T-cell (primary cell): ENCODE measurements around the gene HPS4. TPM values are rescaled to one million over a fixed set of nuclear protein-coding genes. Genes with fewer than 3 reads are reported as not detected.

Experiments used
- ATAC-seq, 4 experiments: fragments of 200-7000 bp in 3 of 4; fragments of 150-1000 bp in 1 of 4; cut with Tn5 transposase; replicated peaks in 1 of 4; 1 replicate in 3 of 4; 2 replicates in 1 of 4; pipeline ENCODE4 v1.10.0; 2021; ENCODE audit warnings: moderate library complexity in 3 of 4, mild to moderate bottlenecking in 2 of 4, moderate number of reproducible peaks in 1 of 4
- CTCF ChIA-PET, 2 donors: fragments of 300-600 bp; sonication (Branson Sonifier 250); formaldehyde crosslinking; loops; one replicate each; lab custom pipeline; 2022; ENCODE audit warnings: antibody characterized with exemption in 2 of 2; lab: Charles Lee
- POLR2A ChIA-PET, 2 donors: fragments of 300-600 bp; sonication (Branson Sonifier 250); formaldehyde crosslinking; loops; one replicate each; lab custom pipeline; 2022; ENCODE audit warnings: antibody characterized with exemption in 2 of 2; lab: Charles Lee
- DNase-seq, 35 experiments: peaks; one replicate each; pipeline versions ENCODE4 v3.0.0 to v3.0.0-alpha.2; 2013 to 2023
- H3K27ac ChIP-seq: one replicate; pipeline ENCODE4 v1.5.1; 2013; ENCODE audit warnings: low read length
- H3K27me3 ChIP-seq, 2 experiments: replicated peaks in 1 of 2; 1 replicate in 1 of 2; 2 replicates in 1 of 2; pipeline versions ENCODE4 v1.6.1 to v1.7.0; 2013; ENCODE audit warnings: low read length in 1 of 2, mixed read lengths in 1 of 2; ENCODE audit not compliant: control insufficient read depth in 2 of 2, insufficient read depth in 2 of 2; ENCODE audit errors: extremely low read depth in 1 of 2
- H3K36me3 ChIP-seq, 2 donors: 1 replicate in 1 of 2; 2 replicates in 1 of 2; pipeline versions ENCODE4 v1.6.1 to v1.7.0; 2013; ENCODE audit warnings: low read length in 1 of 2; ENCODE audit not compliant: control insufficient read depth in 2 of 2, insufficient read depth in 1 of 2; ENCODE audit errors: extremely low read depth in 1 of 2
- H3K4me1 ChIP-seq, 2 experiments: 1 replicate in 1 of 2; 2 replicates in 1 of 2; pipeline versions ENCODE4 v1.6.1 to v1.7.0; 2013; ENCODE audit warnings: low read length in 2 of 2, mixed read lengths in 1 of 2; ENCODE audit not compliant: insufficient read depth in 2 of 2, control insufficient read depth in 1 of 2; ENCODE audit errors: extremely low read depth in 1 of 2
- H3K4me3 ChIP-seq, 2 donors: 1 replicate in 1 of 2; 2 replicates in 1 of 2; pipeline versions ENCODE4 v1.5.1 to v1.7.0; 2013; ENCODE audit warnings: mild to moderate bottlenecking in 2 of 2, low read length in 1 of 2, moderate library complexity in 1 of 2; ENCODE audit not compliant: control insufficient read depth in 1 of 2; ENCODE audit errors: extremely low read depth in 1 of 2
- H3K9me3 ChIP-seq: 2 replicates; pipeline ENCODE4 v1.7.0; 2013
- H3K27ac Mint-ChIP-seq, 2 donors: one replicate each; pipeline ENCODE4 v1.8.0; 2020 to 2021; ENCODE audit warnings: mild to moderate bottlenecking in 2 of 2, mixed read lengths in 2 of 2
- H3K27me3 Mint-ChIP-seq, 2 donors: one replicate each; pipeline ENCODE4 v1.8.0; 2021 to 2022; ENCODE audit warnings: mixed read lengths in 2 of 2
- H3K36me3 Mint-ChIP-seq: one replicate; pipeline ENCODE4 v1.8.0; 2021; ENCODE audit warnings: mixed read lengths
- H3K4me1 Mint-ChIP-seq, 3 donors: one replicate each; pipeline ENCODE4 v1.8.0; 2020 to 2022; ENCODE audit warnings: mixed read lengths in 3 of 3, mild to moderate bottlenecking in 1 of 3
- H3K4me3 Mint-ChIP-seq, 3 donors: one replicate each; pipeline ENCODE4 v1.8.0; 2020 to 2022; ENCODE audit warnings: mild to moderate bottlenecking in 3 of 3, mixed read lengths in 3 of 3, moderate library complexity in 3 of 3
- H3K9me3 Mint-ChIP-seq, 3 donors: one replicate each; pipeline ENCODE4 v1.8.0; 2020 to 2022; ENCODE audit warnings: mixed read lengths in 3 of 3
- WGBS: methylation state at CpG from one replicate; pipeline ENCODE4 v1.1.5; 2013; ENCODE audit warnings: missing lambda C conversion rate; ENCODE audit not compliant: insufficient coverage; 5-methylcytosine and 5-hydroxymethylcytosine counted together
- total RNA-seq, 35 experiments: library from RNA in 6 of 35; stranded (reverse) in 6 of 35; fragments of 120-200 nt in 1 of 35; gene quantifications; one replicate each; pipeline versions ENCODE4 v1.2.1 to v1.2.4 and lab custom pipeline; 2013 to 2026

The HPS4 gene
- total RNA-seq, 5 donors from 2014 or later (not counting 1 experiment from before 2014, with no cell fraction given): 38.7 to 53.4 (median 50.0) TPM

DNA sequence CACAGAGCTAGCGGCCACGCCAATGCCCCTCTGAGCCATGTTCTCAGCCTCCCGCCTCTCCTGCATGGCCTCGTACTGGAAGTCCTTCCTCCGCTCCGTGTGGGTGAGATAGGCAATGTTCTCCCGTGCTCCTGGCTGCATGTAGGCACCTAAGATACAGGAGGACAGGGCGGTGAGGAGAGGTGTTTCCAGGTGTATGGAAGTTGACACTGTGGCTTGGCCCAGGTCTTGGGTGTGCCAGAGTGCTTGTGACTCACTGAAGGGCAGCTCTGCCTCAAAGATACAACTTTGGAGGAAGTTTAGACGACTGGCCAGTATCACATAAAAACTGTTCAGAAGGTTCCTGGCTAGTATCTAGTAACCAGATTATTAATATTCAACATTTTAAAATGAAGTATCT lies 8.6 kb upstream of the HPS4 start:
- H3K4me3 ChIP-seq: no peak overlapping the region
- H3K9me3 Mint-ChIP-seq: no peaks in the 10 kb centered on the region

DNA sequence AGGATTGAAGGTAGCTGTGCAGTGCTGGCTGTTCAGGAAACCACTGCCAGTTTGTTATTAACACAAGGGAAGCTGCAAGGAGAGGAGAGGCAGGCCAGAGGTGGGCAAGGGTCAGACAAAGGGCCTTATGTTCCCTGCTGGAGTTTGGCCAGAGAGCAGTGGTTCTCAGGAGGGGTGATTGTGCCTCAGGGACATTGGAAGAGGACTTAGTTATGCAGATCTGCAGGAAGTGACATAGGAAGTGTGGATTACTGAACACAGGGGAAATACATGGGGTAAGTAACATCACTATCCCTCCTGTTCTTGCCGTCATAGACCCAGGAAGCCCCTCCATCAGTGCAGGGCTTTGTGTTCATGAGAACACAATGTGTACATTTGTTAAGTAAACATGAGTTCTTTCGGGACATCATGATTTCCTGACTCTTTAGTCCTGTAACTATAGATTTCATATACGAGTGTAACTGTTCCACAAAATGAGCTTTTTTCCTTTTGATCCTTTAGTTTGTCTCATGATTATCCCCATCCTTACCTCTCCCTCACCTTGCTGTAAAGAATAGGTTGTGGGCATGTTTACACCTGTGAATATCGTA lies 6.0 kb upstream of the HPS4 start:
- no CpG with 5 or more reads among the region's 4 CpGs for WGBS
- H3K27me3 Mint-ChIP-seq: no peaks in the 10 kb centered on the region
- DNase-seq: no peak
- Histone ChIP-seq H3K36me3 (peaks cover 8 to 74% of the 10 kb centered on the region in 2 donors), H3K4me3 (no peak overlapping the region), H3K4me1 (peaks cover 3 to 6% of the 10 kb centered on the region in 2 experiments), H3K27me3 (no peaks in the 10 kb centered on the region), H3K27ac (no peak overlapping the region), H3K9me3 (no peaks in the 10 kb centered on the region)
- peaks cover 50% of the 10 kb centered on the region for H3K36me3 Mint-ChIP-seq
- H3K27ac Mint-ChIP-seq: no peak overlapping the region
- no peak for ATAC-seq
- peaks cover 20 to 24% (median 23%) of the 10 kb centered on the region in 3 donors for H3K4me1 Mint-ChIP-seq
- no peaks in the 10 kb centered on the region for H3K9me3 Mint-ChIP-seq
- CTCF ChIA-PET: no interaction called here
- no peak overlapping the region for H3K4me3 Mint-ChIP-seq
- POLR2A ChIA-PET: interaction anchor here in 1 of 2 donors (0.6 kb wide), 1 partner anchor 99 kb away, joined by 4 read pairs; no protein-coding TSS in a partner anchor

More for the DNA sequence above, 8.6 kb upstream of the HPS4 start:
- 95% methylated on average over 7 of the region's 9 CpGs for WGBS
- ATAC-seq (no peak), DNase-seq (no peak)
- CTCF ChIA-PET: no interaction called here
- H3K36me3 ChIP-seq: peaks cover 19 to 98% of the 10 kb centered on the region in 2 donors
- H3K27me3 ChIP-seq: no peaks in the 10 kb centered on the region
- H3K27me3 Mint-ChIP-seq: no peaks in the 10 kb centered on the region
- POLR2A ChIA-PET: no interaction called here
- H3K27ac ChIP-seq: no peak overlapping the region
- peaks cover 60% of the 10 kb centered on the region for H3K36me3 Mint-ChIP-seq
- no peak overlapping the region for H3K4me3 Mint-ChIP-seq
- H3K4me1 ChIP-seq: no peaks in the 10 kb centered on the region
- no peaks in the 10 kb centered on the region for H3K9me3 ChIP-seq
- peaks cover 0 to 5% (median 3%) of the 10 kb centered on the region in 3 donors for H3K4me1 Mint-ChIP-seq
- H3K27ac Mint-ChIP-seq: no peak overlapping the region

DNA sequence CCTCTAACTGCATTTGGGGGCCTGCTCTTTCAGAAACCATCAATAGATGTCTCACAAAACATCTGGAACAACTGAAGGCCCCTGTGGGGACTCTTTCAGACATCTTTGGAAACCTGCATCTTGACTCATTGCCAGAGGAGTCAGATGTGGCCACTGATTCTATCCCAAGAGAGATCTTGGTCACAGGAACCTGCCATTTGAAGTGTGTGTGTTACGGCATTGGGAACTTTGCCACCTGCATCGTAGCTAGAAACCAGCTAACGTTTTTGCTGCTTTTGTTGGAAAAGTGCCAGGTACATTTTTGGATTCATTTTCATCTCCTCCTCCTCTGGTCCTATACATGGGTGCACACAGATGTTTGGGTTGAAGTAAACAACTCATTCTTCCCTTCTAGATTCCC lies 4.4 kb upstream of the HPS4 start:
- WGBS: 86% methylated on average over 2 of the region's 3 CpGs
- Mint-ChIP-seq H3K9me3 (no peaks in the 10 kb centered on the region), H3K4me3 (no peak overlapping the region), H3K27me3 (no peaks in the 10 kb centered on the region), H3K36me3 (peaks cover 39% of the 10 kb centered on the region), H3K27ac (no peak overlapping the region), H3K4me1 (peaks cover 30 to 33% (median 33%) of the 10 kb centered on the region in 3 donors)
- no peak for ATAC-seq
- no peak overlapping the region for H3K4me3 ChIP-seq
- H3K9me3 ChIP-seq: no peaks in the 10 kb centered on the region
- no peaks in the 10 kb centered on the region for H3K27me3 ChIP-seq
- ChIA-PET CTCF (no interaction called here), POLR2A (no interaction called here)
- H3K4me1 ChIP-seq: peaks cover 8 to 14% of the 10 kb centered on the region in 2 experiments
- no peak for DNase-seq
- peaks cover 3 to 59% of the 10 kb centered on the region in 2 donors for H3K36me3 ChIP-seq
- H3K27ac ChIP-seq: no peak overlapping the region

DNA sequence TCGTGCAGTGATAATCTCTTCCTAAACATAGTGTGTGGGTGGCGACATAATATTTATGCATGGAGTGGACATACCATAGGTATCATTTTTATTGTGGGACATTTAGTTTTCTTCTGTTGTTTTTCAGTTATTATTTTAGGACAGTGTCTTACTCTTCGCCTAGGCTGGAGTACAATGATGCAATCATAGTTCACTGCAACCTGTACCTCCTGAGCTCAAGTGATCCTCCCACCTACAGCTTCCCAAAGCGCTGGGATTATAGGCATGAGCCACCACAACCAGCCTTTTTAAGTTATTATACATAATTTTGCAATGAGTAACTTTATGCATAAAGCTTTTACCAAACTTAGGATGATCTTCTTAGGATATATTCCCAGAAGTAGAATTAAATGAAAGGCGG lies 2.8 kb upstream of the HPS4 start:
- peak overlapping the region; percentile 5 to 40 for H3K27ac Mint-ChIP-seq
- WGBS: no CpG with 5 or more reads among the region's 5 CpGs
- no peaks in the 10 kb centered on the region for H3K9me3 Mint-ChIP-seq
- peaks cover 17 to 23% of the 10 kb centered on the region in 2 experiments for H3K4me1 ChIP-seq
- no peaks in the 10 kb centered on the region for H3K27me3 Mint-ChIP-seq
- DNase-seq (no peak), ATAC-seq (no peak)
- H3K27ac ChIP-seq: no peak overlapping the region
- H3K27me3 ChIP-seq: no peaks in the 10 kb centered on the region
- H3K36me3 Mint-ChIP-seq: peaks cover 30% of the 10 kb centered on the region
- H3K4me1 Mint-ChIP-seq: peaks cover 46 to 49% (median 49%) of the 10 kb centered on the region in 3 donors
- peaks cover 2 to 43% of the 10 kb centered on the region in 2 donors for H3K36me3 ChIP-seq
- no peak overlapping the region for H3K4me3 ChIP-seq
- H3K9me3 ChIP-seq: no peaks in the 10 kb centered on the region
- peak overlapping the region in 1 of 3 donors; percentile 32 for H3K4me3 Mint-ChIP-seq
- POLR2A ChIA-PET: no interaction called here
- CTCF ChIA-PET: interaction anchor here in 1 of 2 donors (1.4 kb wide), 1 partner anchor 17 kb away, joined by 8 read pairs; no protein-coding TSS in a partner anchor

DNA sequence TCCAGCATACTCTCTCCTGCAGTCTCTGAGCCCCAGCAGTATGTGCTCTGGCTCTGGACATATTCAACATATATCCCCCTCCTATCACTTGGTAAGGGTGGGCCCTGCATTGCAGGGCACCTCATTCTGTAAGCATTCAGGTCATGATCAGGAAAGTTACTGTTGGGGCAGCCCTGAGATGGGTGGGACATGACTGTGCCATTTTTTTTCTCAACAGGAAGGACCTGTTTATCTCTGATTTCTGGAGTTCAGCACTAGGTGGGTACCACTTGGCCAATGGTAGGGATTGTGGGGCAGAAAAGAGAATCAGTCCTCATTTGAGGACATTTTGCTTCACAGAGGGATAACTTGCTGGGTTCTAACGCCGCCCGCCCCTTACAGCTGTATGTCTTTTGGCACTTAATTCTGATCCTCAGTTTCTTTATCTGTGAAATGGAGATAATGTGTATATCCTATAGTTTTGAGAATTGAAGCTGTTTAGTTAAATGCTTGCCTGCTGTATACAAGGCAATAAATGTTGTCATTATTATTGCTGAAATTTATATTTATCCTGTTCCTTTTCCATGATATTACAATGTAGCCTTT lies 2.3 kb upstream of the HPS4 start:
- no peak for DNase-seq
- Histone ChIP-seq H3K9me3 (no peaks in the 10 kb centered on the region), H3K36me3 (peaks cover 0 to 40% of the 10 kb centered on the region in 2 donors), H3K27ac (no peak overlapping the region), H3K4me1 (peaks cover 17 to 27% of the 10 kb centered on the region in 2 experiments), H3K4me3 (no peak overlapping the region), H3K27me3 (no peaks in the 10 kb centered on the region)
- ChIA-PET CTCF (interaction anchor here in 1 of 2 donors (1.4 kb wide), 1 partner anchor 17 kb away, joined by 8 read pairs; no protein-coding TSS in a partner anchor), POLR2A (no interaction called here)
- WGBS: no CpG with 5 or more reads among the region's 3 CpGs
- Mint-ChIP-seq H3K36me3 (peaks cover 30% of the 10 kb centered on the region), H3K4me1 (peaks cover 51 to 54% (median 54%) of the 10 kb centered on the region in 3 donors), H3K27me3 (no peaks in the 10 kb centered on the region), H3K4me3 (peak overlapping the region; percentile 13 to 90 (median 54)), H3K27ac (peak overlapping the region in 1 of 2 donors; percentile 9), H3K9me3 (no peaks in the 10 kb centered on the region)
- no peak for ATAC-seq

DNA sequence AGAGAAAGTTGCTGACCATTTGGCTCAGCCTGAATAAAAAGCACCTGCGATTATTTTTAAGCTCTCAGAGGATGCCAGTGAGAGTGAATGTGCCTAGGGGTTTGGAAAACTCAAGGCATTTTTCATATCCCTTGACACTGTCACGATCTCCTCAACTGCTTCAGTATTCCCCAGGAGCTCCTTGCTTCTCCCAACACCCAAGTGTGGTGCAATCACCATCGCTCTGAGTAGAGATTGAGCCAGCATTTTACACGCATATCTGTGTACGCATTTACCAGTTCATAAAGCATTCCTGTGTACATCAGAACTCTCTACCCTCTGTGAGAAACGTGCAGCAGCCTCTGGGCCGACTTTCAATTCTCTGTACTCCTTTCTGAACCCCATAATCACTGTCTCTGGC lies 1.4 kb upstream of the HPS4 start:
- WGBS: 88% methylated on average over 6 of the region's 7 CpGs
- H3K27me3 ChIP-seq: no peaks in the 10 kb centered on the region
- Mint-ChIP-seq H3K27me3 (no peaks in the 10 kb centered on the region), H3K27ac (peak overlapping the region; percentile 12 to 56), H3K4me3 (peak overlapping the region; percentile 54 to 90 (median 59)), H3K36me3 (peaks cover 27% of the 10 kb centered on the region), H3K9me3 (no peaks in the 10 kb centered on the region), H3K4me1 (peaks cover 58 to 63% (median 62%) of the 10 kb centered on the region in 3 donors)
- H3K4me3 ChIP-seq: no peak overlapping the region
- no peaks in the 10 kb centered on the region for H3K9me3 ChIP-seq
- DNase-seq (no peak), ATAC-seq (no peak)
- ChIA-PET CTCF (interaction anchor here in 1 of 2 donors (1.9 to 2.6 kb wide), 3 partner anchors 18 to 189 kb away, joined by 5 to 15 read pairs (median 10); no protein-coding TSS in a partner anchor), POLR2A (interaction anchor here in 1 of 2 donors (1.3 kb wide), 1 partner anchor 18 kb away, joined by 3 read pairs; no protein-coding TSS in a partner anchor)
- H3K36me3 ChIP-seq: peaks cover 0 to 33% of the 10 kb centered on the region in 2 donors
- H3K27ac ChIP-seq: peak overlapping the region; percentile 77
- peaks cover 17 to 35% of the 10 kb centered on the region in 2 experiments for H3K4me1 ChIP-seq
